Natural killer cell treated with Interleukin-12 subunit alpha and Interleukin-12 subunit beta and Interleukin-15 and Interleukin-18, amount 100 ng/mL, for 72 hours (primary cell): ENCODE measurements around the gene C3orf20. TPM values are rescaled to one million over a fixed set of nuclear protein-coding genes. Genes with fewer than 3 reads are reported as not detected.
"Not testable (repeated sequence)": the region's sequence is repeated elsewhere in the genome, so short reads cannot be mapped to it uniquely, and the experiment has no call there.

Source experiments
- ATAC-seq, 2 donors: fragments of 150-1000 bp; cut with Tn5 transposase in 1 of 2; sonication (Bioruptor Pico), chemical (Tn5 transposase) in 1 of 2; 2 replicates each; pipeline ENCODE4 v1.10.0; 2021
- DNase-seq: peaks from one replicate; pipeline ENCODE4 v3.0.0; 2022; ENCODE audit warnings: low spot score
- H3K27ac Mint-ChIP-seq, 2 donors: 1 replicate in 1 of 2; 2 replicates in 1 of 2; pipeline ENCODE4 v1.8.0; 2022; ENCODE audit warnings: mixed read lengths in 2 of 2, mild to moderate bottlenecking in 1 of 2, moderate library complexity in 1 of 2
- H3K27me3 Mint-ChIP-seq, 2 donors: 1 replicate in 1 of 2; 2 replicates in 1 of 2; pipeline ENCODE4 v1.8.0; 2022; ENCODE audit warnings: mixed read lengths in 2 of 2
- H3K36me3 Mint-ChIP-seq: one replicate; pipeline ENCODE4 v1.8.0; 2022; ENCODE audit warnings: mixed read lengths
- H3K4me1 Mint-ChIP-seq, 2 donors: 1 replicate in 1 of 2; 2 replicates in 1 of 2; pipeline ENCODE4 v1.8.0; 2022; ENCODE audit warnings: low read depth in 2 of 2, mixed read lengths in 2 of 2, mild to moderate bottlenecking in 1 of 2
- H3K4me3 Mint-ChIP-seq: one replicate; pipeline ENCODE4 v1.8.0; 2022; ENCODE audit warnings: mixed read lengths
- H3K9me3 Mint-ChIP-seq: 2 replicates; pipeline ENCODE4 v1.8.0; 2022; ENCODE audit warnings: mixed read lengths
- total RNA-seq, 2 donors: library from RNA; stranded (reverse); gene quantifications; one replicate each; pipeline ENCODE4 v1.2.3, GENCODE V29; 2022

The C3orf20 gene
- total RNA-seq, 2 donors from 2014 or later = 0.93 TPM; not detected in 1

GRCh38 chr3:14809611-14810010 is 134.7 kb downstream of the C3orf20 start:
- DNase-seq, H3K4me1 Mint-ChIP-seq, H3K36me3 Mint-ChIP-seq, H3K27ac Mint-ChIP-seq, H3K9me3 Mint-ChIP-seq, ATAC-seq, H3K4me3 Mint-ChIP-seq: not testable (repeated sequence)
- H3K27me3 Mint-ChIP-seq = peaks cover 55 to 65% of the 10 kb centered on the region in 2 donors

DNA sequence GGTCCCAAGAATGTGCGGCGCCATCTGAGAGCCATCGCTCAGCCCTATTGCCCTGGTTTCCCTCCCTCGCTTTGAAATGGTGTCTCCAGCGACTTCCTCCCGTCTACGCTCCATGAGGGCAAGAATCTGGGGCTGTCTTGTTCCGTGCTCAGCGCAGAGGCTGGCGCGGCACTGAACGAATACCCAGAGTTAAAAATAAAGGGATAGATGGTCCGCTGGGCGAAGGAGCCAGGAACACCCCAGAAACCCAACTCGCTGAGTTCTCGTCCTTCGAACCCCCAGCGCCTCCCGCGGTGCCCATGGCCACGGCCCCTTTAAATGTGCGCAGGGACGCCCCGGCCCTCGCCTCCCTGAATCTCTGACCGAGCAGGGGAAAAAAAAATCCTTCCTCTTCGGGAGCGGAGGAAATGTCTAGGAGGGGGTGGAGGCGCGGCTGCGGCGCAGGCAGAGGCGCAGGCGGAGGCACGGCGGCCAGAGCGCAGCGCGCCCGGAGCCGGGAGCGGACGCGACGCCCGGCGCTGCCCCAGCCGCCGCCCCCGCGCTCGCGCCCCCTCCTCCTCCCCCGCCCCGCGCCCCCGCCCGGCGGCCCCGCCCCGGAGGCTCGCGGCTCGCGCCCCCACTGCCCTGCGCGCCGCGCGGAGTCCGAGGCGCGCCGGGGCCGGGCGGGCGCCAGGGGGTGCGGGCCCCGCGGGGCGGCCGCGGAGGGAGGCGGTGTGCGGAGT is 135.3 kb downstream of the C3orf20 start:
- Mint-ChIP-seq H3K4me3 (no peak overlapping the region), H3K36me3 (no peaks in the 10 kb centered on the region), H3K9me3 (no peaks in the 10 kb centered on the region), H3K27ac (no peak overlapping the region), H3K4me1 (peaks cover 0 to under 1% of the 10 kb centered on the region in 2 donors), H3K27me3 (peaks cover 55 to 65% of the 10 kb centered on the region in 2 donors)
- ATAC-seq (no peak), DNase-seq (no peak)

- Mint-ChIP-seq H3K4me3 (no peak overlapping the region), H3K27me3 (peaks cover 53 to 62% of the 10 kb centered on the region in 2 donors), H3K27ac (no peak overlapping the region), H3K9me3 (no peaks in the 10 kb centered on the region), H3K36me3 (no peaks in the 10 kb centered on the region), H3K4me1 (no peaks in the 10 kb centered on the region)
- ATAC-seq (no peak), DNase-seq (no peak)
Measured at GRCh38 chr3:14810801-14811661, 136.1 kb downstream of the C3orf20 start.

DNA sequence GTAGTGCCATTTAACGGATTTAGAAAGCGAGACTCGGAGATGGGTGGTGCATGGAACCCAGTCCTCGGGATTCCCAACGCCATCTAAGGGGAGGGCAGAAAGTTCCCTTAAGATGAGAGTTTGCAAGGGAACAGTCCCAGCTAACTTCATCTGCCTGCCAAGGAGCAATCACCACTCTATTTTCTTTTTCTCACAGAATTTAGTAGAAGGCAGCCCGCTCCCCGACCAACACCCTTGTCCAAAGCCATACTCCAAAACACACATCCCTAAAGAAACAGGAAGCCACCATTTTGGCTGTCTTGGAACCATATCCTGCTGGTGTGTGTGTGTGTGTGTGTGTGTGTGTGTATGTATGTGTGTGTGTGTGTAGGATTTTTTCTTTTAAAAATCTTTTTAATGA is 136.7 kb downstream of the C3orf20 start:
- Mint-ChIP-seq H3K4me1 (no peaks in the 10 kb centered on the region), H3K9me3 (no peaks in the 10 kb centered on the region), H3K27ac (no peak overlapping the region), H3K36me3 (no peaks in the 10 kb centered on the region), H3K27me3 (peaks cover 52 to 55% of the 10 kb centered on the region in 2 donors), H3K4me3 (no peak overlapping the region)
- DNase-seq = no peak
- no peak for ATAC-seq

GRCh38 chr3:14812196-14812790 is 137.4 kb downstream of the C3orf20 start:
- Mint-ChIP-seq H3K4me1 (no peaks in the 10 kb centered on the region), H3K36me3 (no peaks in the 10 kb centered on the region), H3K27me3 (peaks cover 48 to 50% of the 10 kb centered on the region in 2 donors)

DNA sequence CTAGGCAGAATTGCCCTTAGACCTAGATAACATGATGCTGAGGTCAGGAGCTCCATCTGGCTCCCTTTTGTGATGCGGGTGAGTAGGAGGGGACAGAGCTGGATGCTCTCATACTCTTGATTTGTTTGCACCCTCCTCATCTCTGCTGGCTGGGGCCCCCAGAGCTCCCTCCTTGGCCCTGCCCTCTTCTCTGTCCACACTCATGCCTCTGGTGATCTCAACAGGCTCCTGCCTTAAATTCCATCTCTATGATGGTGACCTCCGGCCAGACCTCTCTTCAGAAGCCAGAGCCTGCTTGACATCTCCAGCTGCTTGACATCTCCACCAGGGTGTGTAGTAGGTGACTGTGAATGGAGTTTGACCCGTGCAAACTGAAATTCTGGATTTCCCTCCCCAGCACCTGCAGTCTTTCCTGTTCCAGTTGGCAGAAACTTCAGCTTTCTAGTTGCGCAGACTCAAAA is 139.5 kb downstream of the C3orf20 start:
- no peak for ATAC-seq
- no peaks in the 10 kb centered on the region for H3K9me3 Mint-ChIP-seq
- H3K4me3 Mint-ChIP-seq = no peak overlapping the region
- DNase-seq = no peak
- peaks cover 39 to 42% of the 10 kb centered on the region in 2 donors for H3K27me3 Mint-ChIP-seq
- H3K36me3 Mint-ChIP-seq = no peaks in the 10 kb centered on the region
- no peak overlapping the region for H3K27ac Mint-ChIP-seq
- no peaks in the 10 kb centered on the region for H3K4me1 Mint-ChIP-seq

More at GRCh38 chr3:14812196-14812790, 137.4 kb downstream of the C3orf20 start:
- H3K27ac Mint-ChIP-seq = no peak overlapping the region
- DNase-seq = no peak
- H3K9me3 Mint-ChIP-seq = no peaks in the 10 kb centered on the region
- H3K4me3 Mint-ChIP-seq = no peak overlapping the region
- ATAC-seq = no peak

- no peaks in the 10 kb centered on the region for H3K36me3 Mint-ChIP-seq
- H3K27me3 Mint-ChIP-seq = peaks cover 32 to 35% of the 10 kb centered on the region in 2 donors
Measured at GRCh38 chr3:14816359-14816758, 141.4 kb downstream of the C3orf20 start.

DNA sequence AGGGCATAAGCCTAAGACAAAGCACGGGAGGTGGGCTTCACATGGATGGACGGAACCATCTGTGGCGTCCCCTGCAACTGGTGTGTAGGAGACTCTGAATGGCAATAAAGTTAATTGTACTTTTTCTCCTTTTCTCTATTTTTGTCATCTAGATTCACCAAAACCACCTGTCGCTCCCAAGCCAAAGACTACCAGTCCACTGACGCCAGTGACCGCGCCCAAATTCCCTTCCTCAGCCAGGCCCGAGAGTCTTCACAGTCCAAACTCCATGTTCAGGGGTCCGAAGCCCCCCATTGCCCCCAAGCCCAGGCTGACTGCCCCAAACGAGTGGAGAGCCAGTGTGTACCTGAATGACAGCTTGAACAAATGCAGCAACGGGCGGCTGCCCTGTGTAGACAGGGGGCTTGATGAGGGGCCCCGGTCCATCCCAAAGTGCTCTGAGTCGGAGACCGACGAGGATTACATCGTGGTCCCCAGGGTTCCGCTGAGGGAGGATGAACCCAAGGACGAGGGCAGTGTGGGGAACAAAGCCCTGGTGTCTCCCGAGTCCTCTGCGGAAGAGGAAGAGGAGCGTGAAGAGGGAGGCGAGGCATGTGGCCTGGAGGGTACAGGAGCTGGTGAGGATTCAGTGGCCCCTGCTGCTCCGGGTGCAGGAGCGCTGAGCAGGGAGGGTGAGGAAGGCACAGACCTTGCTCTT is 144.0 kb downstream of the C3orf20 start, which contains the start of gene FGD5:
FGD5 (plus strand) TSS at position 159 of the 697 bp plus-strand sequence; CDS start at position 269, 110 bp downstream.
- peaks cover 11 to 12% of the 10 kb centered on the region in 2 donors for H3K27me3 Mint-ChIP-seq
- ATAC-seq = no peak
- no peaks in the 10 kb centered on the region for H3K9me3 Mint-ChIP-seq
- H3K4me3 Mint-ChIP-seq = no peak within 1 kb of the TSS
- H3K36me3 Mint-ChIP-seq = no peaks in the 10 kb centered on the region
- H3K4me1 Mint-ChIP-seq = no peaks in the 10 kb centered on the region
- H3K27ac Mint-ChIP-seq = no peak within 1 kb of the TSS
- DNase-seq = no peak

More at GRCh38 chr3:14816359-14816758, 141.4 kb downstream of the C3orf20 start:
- ATAC-seq (no peak), DNase-seq (no peak)
- Mint-ChIP-seq H3K4me3 (no peak overlapping the region), H3K9me3 (no peaks in the 10 kb centered on the region), H3K4me1 (no peaks in the 10 kb centered on the region), H3K27ac (no peak overlapping the region)

GRCh38 chr3:14819671-14820070 is 144.7 kb downstream of the C3orf20 start:
- no peak overlapping the region for H3K4me3 Mint-ChIP-seq
- ATAC-seq = no peak
- H3K9me3 Mint-ChIP-seq = no peaks in the 10 kb centered on the region
- no peak for DNase-seq
- peaks cover 8 to 12% of the 10 kb centered on the region in 2 donors for H3K27me3 Mint-ChIP-seq
- H3K36me3 Mint-ChIP-seq = no peaks in the 10 kb centered on the region
- no peaks in the 10 kb centered on the region for H3K4me1 Mint-ChIP-seq
- no peak overlapping the region for H3K27ac Mint-ChIP-seq

DNA sequence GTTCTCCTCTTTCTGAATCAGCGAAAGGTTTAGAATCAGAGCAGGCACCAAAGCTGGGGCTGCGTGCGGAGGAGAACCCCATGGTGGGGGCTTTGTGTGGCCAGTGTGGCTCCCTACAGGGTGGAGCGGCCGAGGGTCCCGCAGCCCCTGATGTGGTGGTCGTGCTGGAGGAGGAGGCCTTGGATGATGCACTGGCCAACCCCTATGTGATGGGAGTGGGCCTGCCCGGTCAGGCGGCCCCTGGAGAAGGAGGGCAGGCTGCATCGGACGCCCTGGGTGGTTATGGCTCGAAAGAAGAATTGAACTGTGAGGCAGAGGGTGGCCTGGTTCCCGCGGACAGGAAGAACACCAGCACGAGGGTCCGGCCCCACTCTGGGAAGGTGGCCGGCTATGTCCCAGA is 145.2 kb downstream of the C3orf20 start:
- Mint-ChIP-seq H3K27me3 (peaks cover 3 to 7% of the 10 kb centered on the region in 2 donors), H3K4me3 (no peak overlapping the region), H3K9me3 (no peaks in the 10 kb centered on the region), H3K4me1 (no peaks in the 10 kb centered on the region), H3K27ac (no peak overlapping the region), H3K36me3 (no peaks in the 10 kb centered on the region)
- DNase-seq (no peak), ATAC-seq (no peak)

- no peak overlapping the region for H3K4me3 Mint-ChIP-seq
- DNase-seq = no peak
- no peaks in the 10 kb centered on the region for H3K4me1 Mint-ChIP-seq
- no peak for ATAC-seq
- H3K9me3 Mint-ChIP-seq = no peaks in the 10 kb centered on the region
- H3K27ac Mint-ChIP-seq = no peak overlapping the region
- H3K27me3 Mint-ChIP-seq = peaks cover under 1 to 6% of the 10 kb centered on the region in 2 donors
- no peaks in the 10 kb centered on the region for H3K36me3 Mint-ChIP-seq
Measured at GRCh38 chr3:14821151-14821550, 146.2 kb downstream of the C3orf20 start.

- H3K27ac Mint-ChIP-seq = no peak overlapping the region
- DNase-seq (no peak), ATAC-seq (no peak)
- H3K9me3 Mint-ChIP-seq = no peaks in the 10 kb centered on the region
- H3K4me1 Mint-ChIP-seq = no peaks in the 10 kb centered on the region
- H3K4me3 Mint-ChIP-seq = no peak overlapping the region
- no peaks in the 10 kb centered on the region for H3K36me3 Mint-ChIP-seq
- H3K27me3 Mint-ChIP-seq = peaks cover 6 to 8% of the 10 kb centered on the region in 2 donors
Measured at GRCh38 chr3:14822134-14822533, 147.2 kb downstream of the C3orf20 start.
